Transverse colon (tissue), 4 donors: ENCODE data around the gene NIF3L1. TPM values are rescaled to one million over a fixed set of nuclear protein-coding genes. Genes with fewer than 3 reads are reported as not detected.

Experiments used
- DNase-seq: peaks from one replicate; pipeline ENCODE4 v3.0.0-alpha.2; 2019
- H3K27ac ChIP-seq, 4 donors: fragments of 200-600 bp; sonication (generic); 2 replicates each; pipeline ENCODE4 v1.5.1; 2016 to 2018; ENCODE audit warnings: inconsistent platforms in 4 of 4
- H3K27me3 ChIP-seq: fragments of 200-600 bp; sonication (generic); 2 replicates; pipeline ENCODE4 v1.5.1; 2017; ENCODE audit warnings: inconsistent platforms
- H3K36me3 ChIP-seq, 4 donors: fragments of 200-600 bp; sonication (generic); 2 replicates each; pipeline ENCODE4 v1.5.1; 2017 to 2019; ENCODE audit warnings: inconsistent platforms in 4 of 4
- H3K4me1 ChIP-seq, 4 donors: fragments of 200-600 bp; sonication (generic); 2 replicates each; pipeline ENCODE4 v1.5.1; 2017 to 2020; ENCODE audit warnings: inconsistent platforms in 4 of 4
- H3K4me3 ChIP-seq, 4 donors: fragments of 200-600 bp; sonication (generic); 1 replicate in 1 of 4; 2 replicates in 3 of 4; pipeline versions ENCODE4 v1.5.1 to v1.6.1; 2017 to 2019; ENCODE audit warnings: inconsistent platforms in 4 of 4
- H3K9me3 ChIP-seq, 2 donors: fragments of 200-600 bp; sonication (generic); 2 replicates each; pipeline ENCODE4 v1.5.1; 2017 to 2019; ENCODE audit warnings: inconsistent platforms in 2 of 2
- CTCF ChIP-seq, 5 experiments: fragments of 200-600 bp in 3 of 5; fragments of 450-650 bp in 2 of 5; sonication (generic) in 3 of 5; IDR thresholded peaks; 1 replicate in 2 of 5; 2 replicates in 3 of 5; pipeline ENCODE4 v1.5.1; 2016 to 2017; ENCODE audit warnings: antibody characterized with exemption in 5 of 5, inconsistent platforms in 3 of 5, mild to moderate bottlenecking in 2 of 5, moderate library complexity in 1 of 5
- EP300 ChIP-seq: sonication (generic); formaldehyde crosslinking; IDR thresholded peaks from one replicate; pipeline ENCODE4 v1.6.1; 2017; ENCODE audit warnings: antibody characterized with exemption, low read depth
- POLR2A ChIP-seq: fragments of 450-650 bp; IDR thresholded peaks from one replicate; pipeline ENCODE4 v1.6.1; 2016; ENCODE audit warnings: antibody characterized with exemption, mild to moderate bottlenecking, moderate library complexity
- POLR2AphosphoS5 ChIP-seq, 3 donors: sonication (generic); formaldehyde crosslinking; IDR thresholded peaks; one replicate each; pipeline ENCODE4 v1.6.1; 2016; ENCODE audit warnings: antibody characterized with exemption in 3 of 3
- WGBS, 2 donors: methylation state at CpG; one replicate each; pipeline ENCODE4 v1.1.5; 2018; ENCODE audit warnings: low coverage in 1 of 2; 5-methylcytosine and 5-hydroxymethylcytosine counted together
- in situ Hi-C, 4 donors: fragments of 200-750 bp; cut with MboI; loops; one replicate each; pipeline versions ENCODE4 v1.15.0 to v1.15.1; 2017; ENCODE audit warnings: low sequenced_read_pairs in 3 of 4, low pct_ligation_motif_present in 1 of 4, low pct_unique_long_range_greater_than_20kb in 1 of 4
- intact Hi-C: fragments of 100-400 bp; cut with DNase I; formaldehyde crosslinking; loops from one replicate; pipeline ENCODE4 v1.15.1; 2023; ENCODE audit warnings: low total_unique reads
- total RNA-seq, 4 donors: library from RNA; depleted of rRNA; stranded (reverse); fragments of >200 nt; gene quantifications; one replicate each; pipeline ENCODE4 v1.1.0, GENCODE V29; 2016

NIF3L1 gene
- total RNA-seq, 4 donors from 2014 or later, result 14.5 to 26.6 (median 21.5) TPM

- Histone ChIP-seq H3K36me3 (no peaks in the 10 kb centered on the region), H3K27me3 (no peaks in the 10 kb centered on the region), H3K4me1 (peaks cover 0 to 6% (median 0%) of the 10 kb centered on the region in 4 donors), H3K27ac (no peak overlapping the region), H3K9me3 (no peaks in the 10 kb centered on the region), H3K4me3 (no peak overlapping the region)
- no peak for DNase-seq
- 88% methylated on average over 5 of the region's 5 CpGs; no CpG with 5 or more reads in 1 of the 2 donors for WGBS, 2 donors
- in situ Hi-C loops (no loop called here), intact Hi-C loops (no loop called here)
- TF ChIP-seq CTCF (IDR thresholded peaks at IDR 0.05) (no peak), EP300 (no peak), POLR2A (no peak), POLR2AphosphoS5 (IDR thresholded peaks at IDR 0.05) (no peak)
Observed at GRCh38 chr2:200845194-200845593, 44.0 kb upstream of the NIF3L1 start.

- intact Hi-C loops (no loop called here), in situ Hi-C loops (no loop called here)
- no peak overlapping the region for H3K4me3 ChIP-seq
- no peaks in the 10 kb centered on the region for H3K9me3 ChIP-seq
- WGBS, 2 donors, result 84 to 93% methylated on average over 5 to 10 of the region's 10 CpGs
- no peak for DNase-seq
- peaks cover 0 to 6% (median 0%) of the 10 kb centered on the region in 4 donors for H3K4me1 ChIP-seq
- H3K27me3 ChIP-seq, result no peaks in the 10 kb centered on the region
- H3K36me3 ChIP-seq, result peaks cover 0 to 4% (median 1%) of the 10 kb centered on the region in 4 donors
- H3K27ac ChIP-seq, result no peak overlapping the region
- no peak for TF ChIP-seq POLR2AphosphoS5 (IDR thresholded peaks at IDR 0.05)
- no peak for TF ChIP-seq POLR2A
- TF ChIP-seq EP300, result no peak
- TF ChIP-seq CTCF (IDR thresholded peaks at IDR 0.05), result no peak
Observed at GRCh38 chr2:200845669-200846325, 43.4 kb upstream of the NIF3L1 start.

- H3K27ac ChIP-seq, result peak overlapping the region in 2 of 4 donors; percentile 23 to 40
- H3K4me1 ChIP-seq, result peaks cover 0 to 6% (median 0%) of the 10 kb centered on the region in 4 donors
- in situ Hi-C loops, result no loop called here
- peaks cover 0 to 19% (median 8%) of the 10 kb centered on the region in 4 donors for H3K36me3 ChIP-seq
- intact Hi-C loops, result no loop called here
- no peak for DNase-seq
- H3K9me3 ChIP-seq, result no peaks in the 10 kb centered on the region
- no peak for TF ChIP-seq CTCF (IDR thresholded peaks at IDR 0.05)
- no peaks in the 10 kb centered on the region for H3K27me3 ChIP-seq
- H3K4me3 ChIP-seq, result no peak overlapping the region
Observed at GRCh38 chr2:200847269-200847668, 41.9 kb upstream of the NIF3L1 start.

GRCh38 chr2:200847939-200848338 is 41.2 kb upstream of the NIF3L1 start:
- Histone ChIP-seq H3K36me3 (peaks cover 0 to 25% (median 11%) of the 10 kb centered on the region in 4 donors), H3K4me3 (no peak overlapping the region), H3K9me3 (no peaks in the 10 kb centered on the region), H3K27ac (peak overlapping the region in 3 of 4 donors; percentile 19 to 40 (median 23)), H3K27me3 (no peaks in the 10 kb centered on the region), H3K4me1 (peaks cover 0 to 6% (median 0%) of the 10 kb centered on the region in 4 donors)
- no peak for DNase-seq
- in situ Hi-C loops, result no loop called here
- intact Hi-C loops, result no loop called here
- WGBS, 2 donors, result 51 to 53% methylated on average over 1 to 4 of the region's 4 CpGs
- no peak for TF ChIP-seq POLR2AphosphoS5 (IDR thresholded peaks at IDR 0.05)
- TF ChIP-seq EP300, result no peak
- TF ChIP-seq POLR2A, result no peak
- no peak for TF ChIP-seq CTCF (IDR thresholded peaks at IDR 0.05)
